ENCODE results near the gene SRGAP1.

- no peak for TF ChIP-seq TAF1 (IDR thresholded peaks at IDR 0.05; ENCODE audit: borderline replicate concordance, low read depth, low read length)
- TF ChIP-seq POLR2A (IDR thresholded peaks at IDR 0.05; ENCODE audit: low read depth, low read length) = no peak
Observed at GRCh38 chr12:64010069-64010686, 165.7 kb downstream of the SRGAP1 start.
